ENCODE data around the gene MAP1LC3B. TPM values are rescaled to one million over a fixed set of nuclear protein-coding genes. Genes with fewer than 3 reads are reported as not detected.

Gene MAP1LC3B
- 39.9 and 40.8 TPM in 2 replicates for total RNA-seq

DNA sequence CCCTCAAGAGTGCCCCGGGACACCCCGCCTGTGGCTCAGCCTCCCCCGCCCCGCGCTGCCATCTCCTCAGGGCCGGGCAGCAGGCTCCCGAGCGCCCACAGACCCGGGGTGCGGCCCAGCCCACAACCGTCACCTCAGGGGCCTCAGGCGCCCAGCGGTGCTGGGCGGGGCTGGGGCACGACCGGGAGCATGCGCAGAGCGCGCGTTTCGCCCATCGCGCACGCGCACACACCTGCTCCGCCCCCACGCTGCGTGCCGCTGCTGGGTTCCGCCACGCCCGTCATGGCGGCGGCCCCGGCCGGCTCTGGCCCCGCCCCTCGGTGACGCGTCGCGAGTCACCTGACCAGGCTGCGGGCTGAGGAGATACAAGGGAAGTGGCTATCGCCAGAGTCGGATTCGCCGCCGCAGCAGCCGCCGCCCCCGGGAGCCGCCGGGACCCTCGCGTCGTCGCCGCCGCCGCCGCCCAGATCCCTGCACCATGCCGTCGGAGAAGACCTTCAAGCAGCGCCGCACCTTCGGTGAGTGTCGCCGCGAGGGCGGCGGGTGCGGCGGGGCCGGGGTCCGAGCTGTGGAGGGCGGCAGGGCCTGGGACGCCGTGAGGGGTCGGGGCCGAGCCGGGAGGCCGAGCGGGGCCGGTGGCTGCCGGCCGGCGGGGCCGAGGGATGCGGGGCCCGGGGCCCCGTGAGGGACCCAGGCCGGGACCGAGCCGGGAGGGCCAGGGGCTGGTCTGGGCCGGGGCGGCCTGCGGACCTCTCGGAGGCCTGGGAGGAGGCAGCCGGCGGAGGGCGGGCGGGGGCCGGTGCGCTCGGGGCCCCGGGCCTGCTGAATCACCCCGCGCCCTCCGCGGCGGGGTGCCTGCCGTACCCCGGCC is at the start of gene MAP1LC3B:
Gene MAP1LC3B, plus strand, starts transcription at position 387 of the 871 bp plus-strand sequence. Its CDS starts 92 bp downstream, at position 479.
- H3K9me3 Mint-ChIP-seq: no peaks in the 10 kb centered on the region
- no peaks in the 10 kb centered on the region for H3K27me3 Mint-ChIP-seq (ENCODE audit: insufficient read depth)
- peak within 1 kb of the TSS; percentile 87 for H3K27ac Mint-ChIP-seq
- H3K36me3 Mint-ChIP-seq (ENCODE audit: low read depth): peaks cover 7% of the 10 kb centered on the region
- peak within 1 kb of the TSS; percentile 92 for H3K4me3 Mint-ChIP-seq
- peaks cover 49% of the 10 kb centered on the region for H3K4me1 Mint-ChIP-seq (ENCODE audit: low read depth)
- intact Hi-C loops (cut with micrococcal nuclease): loop anchor here (1.0 to 2.0 kb wide), 3 partner anchors 8 to 559 kb away; partner anchors contain the start of gene BANP
- DNase-seq (ENCODE audit: low spot score): peak; percentile 99

DNA sequence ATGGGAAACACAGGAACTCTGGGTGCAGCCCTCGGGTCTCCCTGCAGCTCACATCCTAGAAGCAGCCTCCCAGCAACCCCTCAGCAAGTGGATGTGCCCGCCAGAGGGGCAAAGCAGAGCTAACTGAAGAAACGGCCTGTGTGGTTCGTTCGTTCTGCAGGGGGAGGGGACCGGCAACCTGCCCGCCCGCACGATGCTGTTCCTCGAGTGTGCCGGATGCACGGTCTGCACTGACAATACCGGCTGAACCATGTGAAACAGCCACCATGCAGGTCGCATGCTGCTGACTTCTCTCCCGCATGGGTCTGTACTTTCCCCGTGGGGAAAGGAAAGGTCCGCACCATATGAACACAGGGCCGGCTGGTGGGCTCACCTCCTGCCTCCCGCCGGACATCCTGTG is 49.6 kb upstream of the MAP1LC3B start:
- no peak for DNase-seq (ENCODE audit: low spot score)
- intact Hi-C loops (cut with micrococcal nuclease): no loop called here
- Mint-ChIP-seq H3K27me3 (ENCODE audit: insufficient read depth) (no peaks in the 10 kb centered on the region), H3K9me3 (no peaks in the 10 kb centered on the region), H3K36me3 (ENCODE audit: low read depth) (peaks cover 23% of the 10 kb centered on the region), H3K27ac (no peak overlapping the region), H3K4me3 (no peak overlapping the region), H3K4me1 (ENCODE audit: low read depth) (peaks cover 12% of the 10 kb centered on the region)

DNA sequence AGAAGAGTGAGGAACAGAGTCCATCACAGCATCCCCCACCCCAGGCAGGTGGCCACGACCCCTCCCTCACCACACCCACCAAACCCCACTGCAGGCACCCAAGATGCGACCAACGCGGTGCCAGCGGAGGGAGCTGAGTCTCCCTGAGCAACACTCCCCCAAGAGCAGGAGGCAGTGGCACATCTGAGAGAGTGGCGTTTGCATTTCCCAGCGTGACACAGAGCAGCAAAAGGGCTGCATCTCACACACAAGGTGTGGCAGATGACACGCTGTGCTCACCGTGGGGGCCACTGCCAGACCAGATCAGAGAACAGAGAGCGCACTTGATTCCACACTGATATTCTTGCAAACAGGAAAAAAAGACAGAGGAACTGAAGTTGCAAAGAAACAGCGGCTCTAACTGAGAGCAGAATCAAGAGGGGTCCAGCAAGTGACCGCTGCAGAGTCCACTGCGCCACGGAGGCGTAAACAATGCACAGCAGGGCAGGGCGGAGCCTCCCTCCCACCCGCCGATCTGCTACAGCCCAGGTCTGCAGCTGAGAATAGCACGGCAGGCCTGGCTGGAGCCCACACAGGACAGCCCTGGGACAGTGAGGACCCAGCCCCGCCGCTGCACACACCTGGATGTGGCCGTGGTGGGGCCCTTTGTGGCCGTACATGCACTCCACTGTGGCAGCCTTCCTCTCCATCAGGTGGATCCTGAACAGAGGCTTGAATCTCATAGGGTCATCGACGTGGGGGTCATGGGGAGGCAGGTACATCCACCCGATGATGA is 49.0 kb upstream of the MAP1LC3B start:
- Mint-ChIP-seq H3K4me3 (no peak overlapping the region), H3K27me3 (ENCODE audit: insufficient read depth) (no peaks in the 10 kb centered on the region), H3K27ac (no peak overlapping the region), H3K36me3 (ENCODE audit: low read depth) (peaks cover 24% of the 10 kb centered on the region), H3K9me3 (no peaks in the 10 kb centered on the region), H3K4me1 (ENCODE audit: low read depth) (peaks cover 12% of the 10 kb centered on the region)
- intact Hi-C loops (cut with micrococcal nuclease): no loop called here
- DNase-seq (ENCODE audit: low spot score): no peak

GRCh38 chr16:87343753-87344050 is 48.4 kb upstream of the MAP1LC3B start:
- Mint-ChIP-seq H3K4me3 (no peak overlapping the region), H3K36me3 (ENCODE audit: low read depth) (peaks cover 25% of the 10 kb centered on the region), H3K27ac (peak overlapping the region; percentile 14), H3K9me3 (no peaks in the 10 kb centered on the region), H3K27me3 (ENCODE audit: insufficient read depth) (no peaks in the 10 kb centered on the region), H3K4me1 (ENCODE audit: low read depth) (peaks cover 12% of the 10 kb centered on the region)
- DNase-seq (ENCODE audit: low spot score): no peak
- intact Hi-C loops (cut with micrococcal nuclease): loop anchor here (2.0 kb wide), 1 partner anchor 39 kb away; the partner anchor contains the start of gene FBXO31

DNA sequence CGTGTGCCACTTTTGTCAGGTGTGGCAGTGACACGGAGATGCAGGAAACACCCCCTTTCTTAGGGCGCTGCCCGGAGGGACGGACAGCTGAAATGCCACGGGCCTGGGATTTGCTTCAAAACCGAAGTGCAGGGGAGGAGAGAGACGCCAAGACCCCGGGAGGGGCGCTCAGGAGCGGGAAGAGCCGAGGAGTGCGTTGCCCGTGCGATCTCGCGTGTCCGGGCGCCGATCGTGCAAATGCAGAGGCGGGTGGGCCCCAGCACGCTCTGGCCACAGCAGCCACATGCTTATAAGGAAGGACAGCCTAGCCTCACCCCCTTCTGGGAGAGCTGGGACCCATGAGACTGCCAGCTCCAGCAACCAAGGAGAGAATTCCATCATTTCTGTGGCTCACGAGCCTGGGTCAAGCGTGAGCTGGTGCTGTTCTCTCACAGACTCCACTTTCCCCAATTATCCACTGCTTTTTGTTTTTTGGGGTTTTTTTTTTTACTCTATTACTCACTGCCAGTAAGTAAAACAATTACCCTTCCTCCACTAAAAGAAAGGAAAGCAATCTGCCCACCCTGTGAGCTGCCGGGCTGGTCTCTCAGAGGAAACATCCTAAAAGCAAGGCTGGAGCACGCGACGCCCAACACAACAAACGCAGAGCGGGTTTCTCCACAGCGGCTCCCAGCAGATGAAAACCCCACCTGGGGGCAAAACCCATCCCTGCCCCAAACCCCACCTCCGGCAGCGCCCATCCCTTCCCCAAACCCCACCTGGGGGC is 47.8 kb upstream of the MAP1LC3B start:
- Mint-ChIP-seq H3K27me3 (ENCODE audit: insufficient read depth) (no peaks in the 10 kb centered on the region), H3K27ac (peak overlapping the region; percentile 29), H3K36me3 (ENCODE audit: low read depth) (peaks cover 22% of the 10 kb centered on the region), H3K4me3 (peak overlapping the region; percentile 37), H3K9me3 (no peaks in the 10 kb centered on the region), H3K4me1 (ENCODE audit: low read depth) (peaks cover 12% of the 10 kb centered on the region)
- DNase-seq (ENCODE audit: low spot score): no peak
- intact Hi-C loops (cut with micrococcal nuclease): loop anchor here (2.0 kb wide), 1 partner anchor 38 kb away; the partner anchor contains the start of gene FBXO31

DNA sequence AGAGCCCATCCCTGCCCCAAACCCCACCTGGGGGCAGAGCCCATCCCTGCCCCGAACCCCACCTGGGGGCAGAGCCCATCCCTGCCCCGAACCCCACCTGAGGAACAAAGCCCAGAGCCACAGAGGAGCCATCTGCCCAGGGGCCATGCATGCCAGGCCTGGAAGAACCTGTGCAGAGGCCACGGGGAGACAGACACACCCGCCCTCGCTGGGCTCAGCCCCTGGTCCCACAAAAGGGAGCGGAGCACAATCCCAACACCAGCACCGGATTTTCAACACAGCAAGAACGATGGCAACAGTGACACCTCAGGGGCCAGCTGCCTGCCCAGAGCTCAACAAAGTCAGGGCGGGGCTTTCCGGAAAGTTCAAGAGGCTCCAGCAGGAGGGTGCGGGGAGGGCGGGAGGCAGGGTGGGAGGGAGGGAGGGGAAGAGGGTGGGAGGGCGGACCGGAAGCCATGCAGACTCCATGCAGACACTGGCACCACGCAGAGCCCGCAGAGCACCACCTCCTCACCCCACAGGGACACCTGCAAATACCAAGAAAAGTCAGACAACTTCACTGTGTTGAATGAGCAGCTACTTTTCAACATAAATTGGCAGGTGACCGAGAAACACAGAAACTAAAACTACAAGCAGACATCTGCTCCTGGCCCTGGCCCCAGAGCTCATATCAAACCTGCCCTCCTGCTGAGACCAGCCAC is 47.1 kb upstream of the MAP1LC3B start:
- H3K27me3 Mint-ChIP-seq (ENCODE audit: insufficient read depth): no peaks in the 10 kb centered on the region
- no peaks in the 10 kb centered on the region for H3K9me3 Mint-ChIP-seq
- peaks cover 11% of the 10 kb centered on the region for H3K4me1 Mint-ChIP-seq (ENCODE audit: low read depth)
- H3K36me3 Mint-ChIP-seq (ENCODE audit: low read depth): peaks cover 23% of the 10 kb centered on the region
- peak overlapping the region; percentile 67 for H3K4me3 Mint-ChIP-seq
- H3K27ac Mint-ChIP-seq: peak overlapping the region; percentile 92
- intact Hi-C loops (cut with micrococcal nuclease): loop anchor here (2.0 kb wide), 1 partner anchor 38 kb away; the partner anchor contains the start of gene FBXO31
- peak; percentile 35 for DNase-seq (ENCODE audit: low spot score)

GRCh38 chr16:87345726-87346424 is 46.3 kb upstream of the MAP1LC3B start:
- peaks cover 7% of the 10 kb centered on the region for H3K4me1 Mint-ChIP-seq (ENCODE audit: low read depth)
- H3K36me3 Mint-ChIP-seq (ENCODE audit: low read depth): peaks cover 21% of the 10 kb centered on the region
- peak overlapping the region; percentile 92 for H3K27ac Mint-ChIP-seq
- peak overlapping the region; percentile 67 for H3K4me3 Mint-ChIP-seq
- DNase-seq (ENCODE audit: low spot score): no peak
- no peaks in the 10 kb centered on the region for H3K9me3 Mint-ChIP-seq
- H3K27me3 Mint-ChIP-seq (ENCODE audit: insufficient read depth): no peaks in the 10 kb centered on the region
- intact Hi-C loops (cut with micrococcal nuclease): loop anchor here (2.0 kb wide), 1 partner anchor 37 kb away; the partner anchor contains the start of gene FBXO31

- peaks cover 18% of the 10 kb centered on the region for H3K36me3 Mint-ChIP-seq (ENCODE audit: low read depth)
- DNase-seq (ENCODE audit: low spot score): no peak
- intact Hi-C loops (cut with micrococcal nuclease): no loop called here
- H3K4me1 Mint-ChIP-seq (ENCODE audit: low read depth): peaks cover 7% of the 10 kb centered on the region
- H3K4me3 Mint-ChIP-seq: no peak overlapping the region
- H3K9me3 Mint-ChIP-seq: no peaks in the 10 kb centered on the region
- no peaks in the 10 kb centered on the region for H3K27me3 Mint-ChIP-seq (ENCODE audit: insufficient read depth)
- H3K27ac Mint-ChIP-seq: no peak overlapping the region
Observed at GRCh38 chr16:87346517-87347060, 45.5 kb upstream of the MAP1LC3B start.

DNA sequence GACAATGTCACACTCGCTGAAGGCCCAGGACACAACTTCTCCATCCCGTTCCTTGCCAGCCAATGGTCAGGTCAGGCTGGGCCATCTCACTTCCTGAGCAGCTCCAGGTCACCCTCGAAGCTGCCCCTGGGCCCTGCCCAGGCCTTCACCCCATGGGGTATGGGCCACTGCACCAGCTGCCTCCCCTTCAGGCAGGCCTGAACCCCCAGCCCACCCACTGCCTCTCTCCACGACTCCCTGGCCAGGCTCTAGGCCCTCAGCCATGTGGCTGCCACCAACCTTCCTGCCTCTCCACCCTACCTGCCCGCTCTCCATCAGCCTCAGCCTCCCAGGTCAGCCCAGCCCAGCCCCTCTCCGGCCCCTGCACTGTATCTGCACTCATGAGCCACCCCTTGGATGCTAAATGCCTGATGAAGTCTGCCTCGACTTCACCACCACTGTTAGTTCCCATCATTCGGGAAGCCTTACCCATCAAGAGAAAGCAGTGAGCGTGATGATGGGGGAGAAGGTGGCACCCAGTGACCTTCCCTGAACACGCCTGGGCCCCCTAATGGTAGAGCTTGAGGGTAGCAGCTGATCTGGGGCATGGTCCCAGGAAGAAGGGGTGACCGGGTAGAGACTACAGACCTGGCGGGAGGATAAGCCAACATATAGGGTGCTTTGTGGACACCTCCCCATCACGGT is 44.1 kb upstream of the MAP1LC3B start:
- H3K9me3 Mint-ChIP-seq: no peaks in the 10 kb centered on the region
- intact Hi-C loops (cut with micrococcal nuclease): no loop called here
- no peak for DNase-seq (ENCODE audit: low spot score)
- no peaks in the 10 kb centered on the region for H3K27me3 Mint-ChIP-seq (ENCODE audit: insufficient read depth)
- no peak overlapping the region for H3K4me3 Mint-ChIP-seq
- no peak overlapping the region for H3K27ac Mint-ChIP-seq
- peaks cover 13% of the 10 kb centered on the region for H3K36me3 Mint-ChIP-seq (ENCODE audit: low read depth)
- peaks cover 7% of the 10 kb centered on the region for H3K4me1 Mint-ChIP-seq (ENCODE audit: low read depth)

- intact Hi-C loops (cut with micrococcal nuclease): no loop called here
Observed at GRCh38 chr16:87348616-87349157, 43.4 kb upstream of the MAP1LC3B start.

GRCh38 chr16:87350031-87350430 is 42.1 kb upstream of the MAP1LC3B start:
- intact Hi-C loops (cut with micrococcal nuclease): no loop called here
- no peaks in the 10 kb centered on the region for H3K27me3 Mint-ChIP-seq (ENCODE audit: insufficient read depth)
- DNase-seq (ENCODE audit: low spot score): no peak
- no peaks in the 10 kb centered on the region for H3K9me3 Mint-ChIP-seq
- peaks cover 12% of the 10 kb centered on the region for H3K36me3 Mint-ChIP-seq (ENCODE audit: low read depth)
- peaks cover 7% of the 10 kb centered on the region for H3K4me1 Mint-ChIP-seq (ENCODE audit: low read depth)
- H3K4me3 Mint-ChIP-seq: no peak overlapping the region
- peak overlapping the region; percentile 55 for H3K27ac Mint-ChIP-seq

More at GRCh38 chr16:87348616-87349157, 43.4 kb upstream of the MAP1LC3B start:
- DNase-seq (ENCODE audit: low spot score): no peak
- Mint-ChIP-seq H3K4me3 (no peak overlapping the region), H3K9me3 (no peaks in the 10 kb centered on the region), H3K4me1 (ENCODE audit: low read depth) (peaks cover 7% of the 10 kb centered on the region), H3K36me3 (ENCODE audit: low read depth) (peaks cover 12% of the 10 kb centered on the region), H3K27me3 (ENCODE audit: insufficient read depth) (no peaks in the 10 kb centered on the region), H3K27ac (no peak overlapping the region)

Measured in activated T-helper 1 cell treated with anti-CD3 and anti-CD28 coated beads, Interleukin-12 subunit alpha, Interleukin-12 subunit beta, Interleukin-2, Interleukin-4 antibody, amounts not matched to agents 30 ng/mL and 10 ng/mL and 1 ng/mL, durations not matched to agents 14 hours and 24 hours and 36 hours (primary cell).